HG02938 (cell line): ENCODE results near the gene FOXL2NB.
"Not testable (repeated sequence)": the region's sequence is repeated elsewhere in the genome, so short reads cannot be mapped to it uniquely, and the experiment has no call there.

ENCODE experiments used
- ATAC-seq: cut with Tn5 transposase; IDR thresholded peaks from one replicate; pipeline ENCODE4 v1.9.1; 2021; ENCODE audit warnings: mild to moderate bottlenecking, moderate library complexity; ENCODE audit not compliant: unreplicated experiment

The FOXL2NB gene

DNA sequence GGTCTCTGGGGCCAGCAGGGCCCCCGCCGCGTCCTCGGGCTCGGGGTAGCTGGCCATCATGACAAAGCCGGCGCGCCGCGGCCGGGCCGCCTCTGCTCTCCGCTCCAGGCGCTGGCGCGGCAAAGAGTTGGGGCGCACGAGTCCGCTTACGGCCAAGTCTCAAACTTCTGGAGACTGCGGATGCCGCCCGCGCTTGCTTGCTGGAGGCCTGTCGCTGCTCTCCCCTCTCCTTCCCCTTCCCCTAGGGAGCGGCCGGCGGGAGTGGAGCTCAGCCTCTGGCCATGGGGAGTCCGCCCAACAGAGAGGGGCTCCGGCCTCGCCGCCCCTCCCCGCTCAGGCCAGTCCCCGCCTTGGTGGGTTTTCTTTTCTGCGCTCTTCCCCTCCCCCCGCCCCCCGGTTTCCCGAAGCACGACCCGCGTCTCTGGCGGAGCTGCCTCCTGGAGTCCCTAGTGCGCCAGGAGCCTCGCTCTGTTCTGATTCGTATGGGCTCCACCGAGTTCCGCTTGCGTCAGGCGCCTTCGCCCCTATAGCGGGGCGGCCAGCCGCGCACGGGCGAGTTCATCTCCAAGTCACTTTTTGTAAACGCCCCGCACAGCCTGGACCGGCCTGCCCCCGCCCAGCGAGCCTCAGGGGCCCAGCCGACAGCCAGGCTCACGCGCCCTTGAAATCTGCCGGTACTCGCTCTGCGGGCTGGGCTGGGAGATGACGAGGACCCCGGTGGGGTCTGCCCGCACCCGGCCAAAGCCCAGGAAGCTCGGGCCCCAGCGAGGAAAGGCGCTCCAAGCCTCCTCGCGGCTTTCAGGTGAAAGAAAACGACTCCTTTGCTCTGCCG is at the start of gene FOXL2NB, which contains the start of gene FOXL2:
TSS of gene FOXL2NB (plus strand) at position 555 of the 832 bp plus-strand sequence. CDS start at position 703, 148 bp downstream.
TSS of gene FOXL2 (minus strand) at position 475 of the 832 bp plus-strand sequence. CDS start at position 60, 415 bp downstream.
- ATAC-seq, result no peak

- no peak for ATAC-seq
Measured at GRCh38 chr3:138898301-138898700, 48.7 kb upstream of the FOXL2NB start.

- no peak for ATAC-seq
Measured at GRCh38 chr3:138898708-138899107, 48.3 kb upstream of the FOXL2NB start.

- no peak for ATAC-seq
Measured at GRCh38 chr3:138899351-138899991, 47.5 kb upstream of the FOXL2NB start.

- ATAC-seq, result no peak
Measured at GRCh38 chr3:138901567-138901966, 45.5 kb upstream of the FOXL2NB start.

DNA sequence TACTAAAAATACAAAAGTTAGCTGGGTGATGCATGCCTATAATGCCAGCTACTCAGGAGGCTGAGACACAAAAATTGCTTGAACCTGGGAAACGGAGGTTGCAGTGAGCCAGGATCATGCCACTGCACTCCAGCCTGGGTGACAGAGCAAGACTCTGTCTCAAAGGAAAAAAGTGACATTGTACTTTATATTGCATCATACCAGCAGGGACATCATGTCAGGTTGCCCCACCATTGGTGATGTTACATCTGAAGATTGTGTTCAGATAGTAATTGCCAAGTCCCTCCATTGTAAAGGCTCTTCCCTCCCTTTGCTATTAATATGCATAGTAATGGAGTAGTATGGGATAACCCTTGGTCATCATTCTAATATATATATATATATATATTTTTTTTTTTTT is 44.8 kb upstream of the FOXL2NB start:
- no peak for ATAC-seq

DNA sequence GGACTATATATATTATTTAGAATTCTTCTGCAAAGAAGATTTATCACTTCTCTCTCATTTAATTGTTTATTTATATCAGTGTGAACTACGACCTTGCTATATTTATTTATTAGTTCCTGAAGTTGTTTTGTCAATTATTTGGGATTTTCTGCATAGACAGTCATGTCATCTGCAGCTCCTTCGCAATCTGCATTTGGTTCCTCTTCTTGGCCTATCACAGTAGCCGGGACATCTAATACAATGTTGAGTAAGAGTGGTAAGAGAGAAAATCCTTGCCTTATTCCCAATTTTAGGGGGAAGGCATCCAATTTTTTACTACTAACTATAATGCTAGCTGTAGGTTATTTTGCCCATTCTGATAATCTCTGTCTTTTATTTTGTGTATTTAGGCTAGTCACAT is 39.5 kb upstream of the FOXL2NB start:
- ATAC-seq, result no peak

DNA sequence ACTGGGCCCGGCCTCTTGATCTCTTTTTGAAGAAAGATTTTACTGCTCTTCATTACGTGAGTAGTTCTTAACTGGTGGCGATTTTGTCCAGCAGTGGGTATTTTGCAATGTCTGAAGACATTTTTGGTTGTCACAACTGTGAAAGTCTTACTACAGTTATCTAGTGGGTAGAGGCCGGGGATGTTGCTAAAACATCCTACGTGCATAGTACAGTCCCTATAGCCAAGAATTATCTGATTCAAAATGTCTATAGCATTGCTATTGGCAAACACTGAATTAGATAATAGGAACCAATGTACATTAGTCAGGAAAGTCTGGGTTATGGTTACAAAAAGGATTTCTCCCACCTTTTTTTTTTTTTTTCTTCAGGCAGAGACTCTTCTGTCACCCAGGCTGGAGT is 38.2 kb upstream of the FOXL2NB start:
- no peak for ATAC-seq

GRCh38 chr3:138909904-138910303 is 37.1 kb upstream of the FOXL2NB start:
- no peak for ATAC-seq

GRCh38 chr3:138911621-138912020 is 35.4 kb upstream of the FOXL2NB start:
- no peak for ATAC-seq

- ATAC-seq, result no peak
Measured at GRCh38 chr3:138912237-138912636, 34.8 kb upstream of the FOXL2NB start.

DNA sequence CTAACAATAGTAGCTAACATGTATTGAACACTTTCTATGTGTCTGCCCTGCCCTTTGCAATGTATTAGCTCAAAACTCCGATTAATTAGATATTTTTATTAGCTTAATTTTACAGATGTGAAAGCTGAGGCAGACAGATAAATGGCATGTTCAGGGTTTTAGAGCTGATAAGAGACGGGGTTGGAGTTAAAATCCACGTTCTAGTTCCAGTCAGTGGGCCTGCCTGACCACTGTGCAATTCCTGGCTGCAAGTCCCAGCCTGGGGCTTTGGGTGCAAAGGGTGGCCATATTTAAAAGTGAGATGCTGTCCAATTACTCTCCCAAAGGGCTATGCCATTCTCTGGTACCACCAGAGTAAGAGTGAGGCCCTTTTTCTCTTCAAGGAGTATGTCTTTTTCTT is 33.3 kb upstream of the FOXL2NB start:
- ATAC-seq, result no peak

- peak; percentile 31 for ATAC-seq
Measured at GRCh38 chr3:138914870-138915502, 32.0 kb upstream of the FOXL2NB start.

- peak; percentile 76 for ATAC-seq
Measured at GRCh38 chr3:138915503-138916498, 31.2 kb upstream of the FOXL2NB start.

DNA sequence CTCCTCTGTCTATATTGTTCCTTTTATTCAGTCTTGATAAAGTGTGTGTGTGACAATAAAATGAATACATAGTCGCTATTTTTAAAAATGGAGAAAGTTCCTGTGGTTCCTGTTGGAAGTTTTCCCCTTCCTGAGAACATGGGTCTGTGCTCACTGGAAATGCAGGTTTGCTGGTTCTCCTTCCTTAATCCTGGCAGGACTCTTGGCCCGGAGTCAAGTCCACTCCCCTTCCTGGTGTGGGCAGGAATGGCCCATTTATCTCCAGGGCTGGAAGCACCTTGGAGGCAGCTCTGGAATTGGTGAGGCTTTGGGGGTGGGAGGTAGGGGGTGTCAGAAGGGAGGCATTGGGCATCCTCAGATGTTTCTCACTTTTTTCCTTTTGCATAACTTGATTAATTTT is 30.2 kb upstream of the FOXL2NB start:
- ATAC-seq, result no peak

DNA sequence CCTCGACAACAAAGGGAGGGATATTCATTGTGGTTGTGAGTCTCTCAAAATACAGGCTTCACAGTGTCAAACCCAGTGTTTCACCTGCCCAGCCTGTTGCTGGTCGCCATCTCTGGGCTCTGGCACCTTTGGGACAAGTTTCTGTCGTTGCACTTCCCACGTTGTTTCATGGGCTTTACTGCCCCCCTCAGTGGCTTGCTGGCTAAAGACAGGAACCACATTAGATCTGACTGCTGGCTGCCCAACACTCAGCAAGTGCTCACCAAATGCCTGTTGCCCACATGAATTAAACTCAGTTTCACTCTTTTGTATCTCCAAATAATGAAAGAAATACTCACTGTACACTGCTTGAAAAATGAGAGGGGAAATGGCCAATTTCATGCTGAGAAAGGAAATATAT is 27.7 kb upstream of the FOXL2NB start:
- no peak for ATAC-seq

DNA sequence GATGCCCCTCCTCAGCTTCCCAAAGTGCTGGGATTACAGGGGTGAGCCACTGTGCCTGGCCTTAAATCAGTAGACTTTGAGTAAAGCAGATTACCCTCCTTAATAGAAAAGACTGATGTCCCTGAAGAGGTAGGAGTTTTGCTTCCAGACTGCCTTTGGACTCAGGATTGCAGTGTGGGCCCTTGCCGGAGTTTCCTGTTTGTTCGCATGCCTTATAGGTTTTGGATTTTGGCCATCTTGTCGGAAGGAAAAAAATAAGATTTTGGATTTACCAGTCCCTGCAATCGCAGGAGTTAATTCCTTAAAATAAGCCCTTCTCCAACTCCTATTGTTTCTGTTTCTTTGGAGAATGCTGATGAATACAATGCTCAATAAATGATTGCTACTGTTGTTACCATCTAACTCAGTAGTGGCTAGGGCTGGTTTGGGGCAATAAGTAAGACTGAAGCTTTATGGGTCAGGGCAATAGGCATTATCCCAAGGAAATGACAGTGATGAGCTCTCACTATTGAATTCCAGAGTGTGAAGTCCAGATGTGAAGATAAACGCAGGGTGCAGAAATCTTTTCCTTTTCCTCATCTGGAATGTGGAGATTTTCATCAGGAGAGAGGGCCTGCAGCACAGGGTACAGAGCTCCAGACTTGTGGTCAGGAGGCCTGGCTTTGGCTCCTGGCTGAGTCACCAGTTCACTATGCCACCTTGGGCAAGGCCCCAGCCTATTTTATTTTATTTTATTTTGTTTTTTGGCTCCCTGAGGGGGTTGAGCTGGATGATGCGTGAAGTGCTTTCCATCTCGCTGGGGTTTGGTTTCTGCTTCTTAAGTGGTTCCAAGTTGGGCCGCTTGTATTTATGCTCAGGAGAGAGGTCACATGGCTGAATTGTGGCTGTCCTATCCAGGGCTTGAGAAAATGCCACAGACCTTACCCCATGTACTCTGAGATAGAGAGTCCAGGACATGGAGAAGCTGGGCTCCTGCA is 25.4 kb upstream of the FOXL2NB start:
- ATAC-seq, result no peak

GRCh38 chr3:138922400-138922799 is 24.6 kb upstream of the FOXL2NB start:
- not testable (repeated sequence) for ATAC-seq

GRCh38 chr3:138923531-138923994 is 23.5 kb upstream of the FOXL2NB start:
- ATAC-seq, result peak; percentile 90
